OCI-LY3 (cell line): ENCODE results near the gene BEGAIN.

ENCODE experiments used
- H2AFZ ChIP-seq: fragments of 200-600, 300-600 bp; shearing (Covaris generic); 2 replicates; pipeline ENCODE4 v1.6.0; 2014; ENCODE audit warnings: antibody characterized with exemption, low read depth, low read length
- H3K27ac ChIP-seq: fragments of 200-600, 300-600 bp; sonication (generic); 2 replicates; pipeline ENCODE4 v1.5.1; 2014; ENCODE audit warnings: mild to moderate bottlenecking, low read length, moderate library complexity, mixed read lengths
- H3K27me3 ChIP-seq: fragments of 200-600, 300-600 bp; sonication (generic); 2 replicates; pipeline ENCODE4 v1.6.1; 2014; ENCODE audit warnings: low read depth, low read length, mixed read lengths
- H3K36me3 ChIP-seq: fragments of 200-600, 300-600 bp; sonication (generic); replicated peaks from 2 replicates; pipeline ENCODE3; 2014; ENCODE audit warnings: low read depth, low read length, mixed read lengths
- H3K4me1 ChIP-seq: fragments of 300-600, 200-600 bp; sonication (generic); 2 replicates; pipeline ENCODE4 v1.6.1; 2014; ENCODE audit warnings: low read length, mixed read lengths
- H3K4me2 ChIP-seq: fragments of 200-600, 300-600 bp; sonication (generic); 2 replicates; pipeline ENCODE4 v1.6.1; 2014; ENCODE audit warnings: low read length, mixed read lengths
- H3K4me3 ChIP-seq: fragments of 300-600, 200-600 bp; sonication (generic); 2 replicates; pipeline ENCODE4 v1.5.1; 2014; ENCODE audit warnings: antibody characterized with exemption, mild to moderate bottlenecking, low read length, moderate library complexity
- H3K79me2 ChIP-seq: fragments of 300-600, 200-600 bp; shearing (Covaris generic); 2 replicates; pipeline ENCODE4 v1.6.1; 2014; ENCODE audit warnings: mild to moderate bottlenecking, low read length, mixed read lengths
- H3K9ac ChIP-seq: fragments of 300-600, 200-600 bp; shearing (Covaris generic); 2 replicates; pipeline ENCODE4 v1.6.0; 2014; ENCODE audit warnings: mild to moderate bottlenecking, low read length, moderate library complexity
- H3K9me3 ChIP-seq: fragments of 200-600, 300-600 bp; shearing (Covaris generic); 2 replicates; pipeline ENCODE4 v1.6.1; 2014; ENCODE audit warnings: low read length, mixed read lengths; ENCODE audit not compliant: insufficient read depth
- H4K20me1 ChIP-seq: fragments of 200-600, 300-600 bp; sonication (generic); 2 replicates; pipeline ENCODE4 v1.6.1; 2016; ENCODE audit warnings: low read length, mixed read lengths; ENCODE audit not compliant: insufficient read depth
- EZH2phosphoT487 ChIP-seq: fragments of 200-600 bp; shearing (Covaris generic); IDR thresholded peaks from 2 replicates; pipeline ENCODE4 v1.6.1; 2018; ENCODE audit warnings: antibody characterized with exemption, mixed run types, low read depth
- TF ChIP-seq, protein P1 (sequence below): fragments of 200-600, 300-600 bp; sonication (generic); IDR thresholded peaks from 2 replicates; pipeline ENCODE4 v1.5.1; 2014; ENCODE audit warnings: antibody characterized with exemption, low read length, low read depth

The BEGAIN gene

DNA sequence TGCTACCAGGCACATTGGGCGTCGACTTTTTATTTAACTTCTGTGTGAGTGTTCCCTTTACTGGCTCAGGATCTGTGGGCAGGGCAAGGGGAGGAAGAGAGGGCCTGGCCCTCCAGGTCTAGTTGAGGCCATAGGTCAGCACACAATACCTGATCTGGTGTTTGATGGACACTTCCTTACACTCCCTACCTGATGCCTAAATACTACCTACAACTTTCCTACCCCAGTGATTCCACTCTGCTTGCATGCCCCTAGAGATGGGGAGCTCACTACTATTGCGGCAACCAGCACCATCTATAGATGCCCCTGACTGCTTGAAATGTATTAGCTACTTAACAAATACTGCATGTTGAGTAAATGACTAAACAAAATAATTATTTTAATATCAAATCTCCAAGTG is 20.8 kb upstream of the BEGAIN start:
- no peaks in the 10 kb centered on the region for H3K36me3 ChIP-seq
- peaks cover 3% of the 10 kb centered on the region; the same call in 1 of the 2 replicates for H3K4me1 ChIP-seq
- no peak overlapping the region for H2AFZ ChIP-seq
- peaks cover 4% of the 10 kb centered on the region; the same call in 1 of the 2 replicates for H3K27me3 ChIP-seq
- no peak overlapping the region for H3K27ac ChIP-seq
- H3K4me3 ChIP-seq: no peak overlapping the region
- H4K20me1 ChIP-seq: no peaks in the 10 kb centered on the region
- H3K4me2 ChIP-seq: no peak overlapping the region
- H3K79me2 ChIP-seq: no peaks in the 10 kb centered on the region
- no peaks in the 10 kb centered on the region for H3K9me3 ChIP-seq
- TF ChIP-seq, protein P1, sequence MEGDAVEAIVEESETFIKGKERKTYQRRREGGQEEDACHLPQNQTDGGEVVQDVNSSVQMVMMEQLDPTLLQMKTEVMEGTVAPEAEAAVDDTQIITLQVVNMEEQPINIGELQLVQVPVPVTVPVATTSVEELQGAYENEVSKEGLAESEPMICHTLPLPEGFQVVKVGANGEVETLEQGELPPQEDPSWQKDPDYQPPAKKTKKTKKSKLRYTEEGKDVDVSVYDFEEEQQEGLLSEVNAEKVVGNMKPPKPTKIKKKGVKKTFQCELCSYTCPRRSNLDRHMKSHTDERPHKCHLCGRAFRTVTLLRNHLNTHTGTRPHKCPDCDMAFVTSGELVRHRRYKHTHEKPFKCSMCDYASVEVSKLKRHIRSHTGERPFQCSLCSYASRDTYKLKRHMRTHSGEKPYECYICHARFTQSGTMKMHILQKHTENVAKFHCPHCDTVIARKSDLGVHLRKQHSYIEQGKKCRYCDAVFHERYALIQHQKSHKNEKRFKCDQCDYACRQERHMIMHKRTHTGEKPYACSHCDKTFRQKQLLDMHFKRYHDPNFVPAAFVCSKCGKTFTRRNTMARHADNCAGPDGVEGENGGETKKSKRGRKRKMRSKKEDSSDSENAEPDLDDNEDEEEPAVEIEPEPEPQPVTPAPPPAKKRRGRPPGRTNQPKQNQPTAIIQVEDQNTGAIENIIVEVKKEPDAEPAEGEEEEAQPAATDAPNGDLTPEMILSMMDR: no peak
- no peak for TF ChIP-seq EZH2phosphoT487
- H3K9ac ChIP-seq: no peak overlapping the region

GRCh38 chr14:100607611-100607956 is 20.4 kb upstream of the BEGAIN start:
- Histone ChIP-seq H2AFZ (no peak overlapping the region), H3K4me2 (no peak overlapping the region), H3K9ac (no peak overlapping the region), H3K27ac (no peak overlapping the region), H3K27me3 (peaks cover 4% of the 10 kb centered on the region; the same call in 1 of the 2 replicates), H3K9me3 (no peaks in the 10 kb centered on the region), H4K20me1 (no peaks in the 10 kb centered on the region), H3K36me3 (no peaks in the 10 kb centered on the region), H3K4me3 (no peak overlapping the region), H3K79me2 (no peaks in the 10 kb centered on the region), H3K4me1 (peaks cover 3% of the 10 kb centered on the region; the same call in 1 of the 2 replicates)
- TF ChIP-seq EZH2phosphoT487: no peak
- TF ChIP-seq, protein P1: no peak

- Histone ChIP-seq H3K79me2 (no peaks in the 10 kb centered on the region), H3K9ac (no peak overlapping the region), H3K36me3 (no peaks in the 10 kb centered on the region), H3K4me2 (no peak overlapping the region), H2AFZ (no peak overlapping the region), H3K9me3 (no peaks in the 10 kb centered on the region), H4K20me1 (no peaks in the 10 kb centered on the region), H3K4me1 (peaks cover 3% of the 10 kb centered on the region; the same call in 1 of the 2 replicates), H3K27me3 (peaks cover 4% of the 10 kb centered on the region; the same call in 1 of the 2 replicates), H3K4me3 (no peak overlapping the region), H3K27ac (no peak overlapping the region)
- TF ChIP-seq EZH2phosphoT487: no peak
- TF ChIP-seq, protein P1: no peak
These were observed 19.7 kb upstream of the BEGAIN start for GRCh38 chr14:100606687-100607610.
